ENCODE measurements around the gene KLRB1.
"Not testable (repeated sequence)": the region's sequence is repeated elsewhere in the genome, so short reads cannot be mapped to it uniquely, and the experiment has no call there.

- TF ChIP-seq CTCF, POLR2A (IDR thresholded peaks at IDR 0.05): not testable (repeated sequence)
Measured at GRCh38 chr12:9545489-9545888, 62.2 kb downstream of the KLRB1 start.
